GM10847 (cell line): Measurements from ENCODE around the gene AUTS2.

ENCODE experiments used
- POLR2A ChIP-seq: IDR thresholded peaks from 2 replicates; pipeline ENCODE4 v1.6.1; 2011; ENCODE audit not compliant: insufficient read length; ENCODE audit errors: extremely low read depth

AUTS2 gene

DNA sequence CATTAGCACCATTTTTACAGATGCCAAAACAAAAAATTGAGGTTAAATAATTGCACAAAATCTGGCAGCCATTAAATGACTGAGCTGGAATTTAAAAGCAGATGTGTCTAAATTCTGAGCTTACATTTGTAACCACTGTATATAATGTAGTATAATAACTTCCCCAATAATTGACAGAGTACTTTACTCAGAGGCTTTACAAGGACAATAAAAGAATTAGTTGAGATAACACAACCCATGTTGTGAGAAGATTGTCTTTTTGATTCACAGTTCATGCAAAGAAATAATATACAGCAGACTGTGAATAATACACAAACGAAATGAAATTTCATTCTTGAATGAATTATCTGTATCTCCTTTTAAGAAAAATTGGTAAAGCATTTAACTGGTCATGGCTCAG lies 417.1 kb downstream of the AUTS2 start:
- TF ChIP-seq POLR2A: no peak

DNA sequence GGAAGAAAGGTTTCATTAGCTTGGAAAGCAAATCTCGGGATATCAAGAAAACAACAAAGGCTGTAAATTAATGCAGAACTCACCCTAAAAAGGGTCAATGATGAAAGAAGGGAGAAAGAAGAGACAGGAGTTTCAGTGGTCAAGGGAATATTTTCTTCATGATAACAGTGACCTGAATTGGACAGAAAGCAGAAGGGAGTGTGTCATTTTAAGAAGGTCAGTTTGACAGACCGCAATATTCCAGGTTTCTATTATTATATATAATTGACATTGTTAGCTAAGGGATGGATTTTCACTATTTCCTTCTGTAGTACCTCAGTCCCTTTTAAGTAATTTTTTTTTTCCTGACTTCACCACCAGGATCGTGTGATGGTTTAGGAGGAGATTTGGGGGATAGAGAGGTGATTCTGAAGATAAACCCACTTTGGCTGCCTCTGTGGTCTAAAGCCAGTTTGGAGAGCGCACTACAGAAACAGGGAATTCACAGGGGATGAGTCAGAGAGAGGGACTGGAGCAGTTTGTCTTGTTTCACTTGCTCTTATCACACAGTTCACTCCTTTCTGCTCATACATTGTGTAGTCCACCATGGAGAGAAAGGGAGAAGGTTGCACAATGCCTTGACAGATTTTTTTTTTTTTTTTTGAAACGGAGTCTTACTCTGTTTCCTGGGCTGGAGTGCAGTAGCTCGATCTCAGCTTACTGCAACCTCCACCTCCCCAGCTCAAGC lies 417.9 kb downstream of the AUTS2 start:
- no peak for TF ChIP-seq POLR2A

DNA sequence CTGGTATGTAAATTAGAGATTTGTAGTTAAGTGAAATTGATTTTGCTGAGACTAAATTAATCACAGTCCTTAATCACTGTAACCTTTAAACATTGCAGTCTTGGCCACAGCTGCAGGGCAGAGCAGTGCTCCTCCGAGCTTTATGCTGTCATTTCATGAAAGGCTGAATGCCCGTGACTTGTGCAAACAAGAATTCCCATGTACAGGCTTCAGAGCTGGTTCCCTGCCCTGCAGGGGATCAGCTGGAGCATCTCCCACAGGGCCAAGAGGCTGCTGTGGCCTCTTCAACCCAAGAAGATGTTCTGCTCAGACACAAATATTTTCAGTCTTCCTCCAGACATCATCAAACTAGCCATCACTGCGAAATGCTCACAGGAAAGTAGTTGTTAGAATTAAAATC lies 419.1 kb downstream of the AUTS2 start:
- TF ChIP-seq POLR2A: no peak

- TF ChIP-seq POLR2A: no peak
Measured at GRCh38 chr7:70018700-70019099, 420.4 kb downstream of the AUTS2 start.

DNA sequence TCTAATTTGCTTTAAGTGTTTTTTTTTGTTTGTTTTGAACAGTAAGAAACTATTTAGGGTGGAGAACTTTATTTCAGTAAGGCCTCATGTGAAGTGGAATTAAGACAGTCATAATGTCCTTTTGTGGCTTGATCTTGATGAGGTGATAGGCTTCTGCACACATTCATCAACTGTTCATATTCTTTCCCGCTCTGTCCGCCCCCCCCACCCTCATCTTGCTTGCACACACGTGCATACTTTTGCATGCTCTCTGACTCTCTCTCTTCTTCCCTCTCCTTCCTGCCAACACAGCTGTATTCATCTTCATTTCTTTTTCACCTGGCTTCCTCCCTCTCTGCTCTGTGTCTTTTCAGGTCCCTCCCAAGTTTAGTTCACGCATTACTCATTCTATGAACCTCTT lies 429.6 kb downstream of the AUTS2 start:
- TF ChIP-seq POLR2A: no peak

GRCh38 chr7:70028620-70029019 lies 430.3 kb downstream of the AUTS2 start:
- no peak for TF ChIP-seq POLR2A

- TF ChIP-seq POLR2A: no peak
Measured at GRCh38 chr7:70029993-70030392, 431.7 kb downstream of the AUTS2 start.

DNA sequence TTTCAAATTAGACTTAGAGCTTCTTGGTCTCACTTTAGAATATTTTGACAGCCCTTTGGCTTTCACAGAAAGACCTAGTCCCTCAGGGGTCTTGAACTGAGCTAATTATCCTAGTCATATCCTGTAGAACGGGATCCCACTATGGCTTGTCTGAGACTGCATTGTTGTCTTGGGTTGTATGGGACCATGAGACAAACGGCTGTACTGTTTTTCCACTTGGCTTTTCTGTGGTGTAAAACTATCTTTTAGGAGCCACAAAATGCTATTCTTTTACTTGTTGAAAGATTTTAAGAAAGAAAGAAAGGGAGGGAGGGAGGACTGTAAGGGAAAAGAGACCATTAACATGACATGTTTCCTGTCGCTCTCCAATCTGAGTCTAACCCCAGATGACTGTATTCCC lies 432.5 kb downstream of the AUTS2 start:
- TF ChIP-seq POLR2A: no peak

DNA sequence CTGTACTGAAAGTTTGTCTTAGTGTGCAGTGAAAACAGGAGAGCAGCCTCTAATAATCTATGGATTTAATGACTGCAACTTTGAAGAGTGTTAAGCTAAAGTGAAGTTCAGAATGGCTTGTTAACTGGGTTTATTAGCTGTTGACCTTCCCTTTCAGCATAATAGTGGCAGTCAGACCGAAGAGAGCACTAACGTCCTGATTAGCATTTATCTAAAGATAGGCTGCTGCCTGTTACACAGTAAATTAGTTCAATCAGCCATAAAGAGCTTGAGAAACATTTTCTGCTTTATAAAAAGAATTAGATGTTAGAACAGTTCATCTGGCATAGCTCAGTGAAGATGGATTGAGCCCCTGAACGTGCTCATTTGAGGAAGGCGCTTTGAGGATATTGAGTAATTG lies 433.0 kb downstream of the AUTS2 start:
- no peak for TF ChIP-seq POLR2A

GRCh38 chr7:70032649-70033048 lies 434.4 kb downstream of the AUTS2 start:
- no peak for TF ChIP-seq POLR2A

- no peak for TF ChIP-seq POLR2A
Measured at GRCh38 chr7:70033226-70033625, 435.0 kb downstream of the AUTS2 start.

- TF ChIP-seq POLR2A: no peak
Measured at GRCh38 chr7:70034999-70035398, 436.7 kb downstream of the AUTS2 start.

DNA sequence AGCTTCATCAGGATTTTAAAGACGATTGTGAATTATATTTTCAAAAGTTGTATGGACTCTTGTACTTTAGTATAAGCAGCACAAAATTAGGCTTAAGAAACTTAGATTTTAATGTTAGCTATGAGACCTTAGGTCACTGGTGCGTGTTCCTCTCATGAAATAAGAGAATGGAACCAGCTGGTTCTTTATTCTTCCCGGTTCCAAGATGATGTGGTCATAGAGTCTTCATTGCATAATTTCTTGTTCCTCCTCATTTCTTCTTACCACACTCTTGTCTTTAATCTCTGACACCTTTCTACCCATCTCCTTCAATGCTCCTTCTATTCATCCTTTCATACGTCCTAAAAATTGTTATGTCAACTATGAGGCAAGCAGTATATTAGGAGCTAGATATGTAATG lies 437.2 kb downstream of the AUTS2 start:
- no peak for TF ChIP-seq POLR2A

GRCh38 chr7:70035955-70036354 lies 437.7 kb downstream of the AUTS2 start:
- TF ChIP-seq POLR2A: no peak

GRCh38 chr7:70036695-70037094 lies 438.4 kb downstream of the AUTS2 start:
- no peak for TF ChIP-seq POLR2A

DNA sequence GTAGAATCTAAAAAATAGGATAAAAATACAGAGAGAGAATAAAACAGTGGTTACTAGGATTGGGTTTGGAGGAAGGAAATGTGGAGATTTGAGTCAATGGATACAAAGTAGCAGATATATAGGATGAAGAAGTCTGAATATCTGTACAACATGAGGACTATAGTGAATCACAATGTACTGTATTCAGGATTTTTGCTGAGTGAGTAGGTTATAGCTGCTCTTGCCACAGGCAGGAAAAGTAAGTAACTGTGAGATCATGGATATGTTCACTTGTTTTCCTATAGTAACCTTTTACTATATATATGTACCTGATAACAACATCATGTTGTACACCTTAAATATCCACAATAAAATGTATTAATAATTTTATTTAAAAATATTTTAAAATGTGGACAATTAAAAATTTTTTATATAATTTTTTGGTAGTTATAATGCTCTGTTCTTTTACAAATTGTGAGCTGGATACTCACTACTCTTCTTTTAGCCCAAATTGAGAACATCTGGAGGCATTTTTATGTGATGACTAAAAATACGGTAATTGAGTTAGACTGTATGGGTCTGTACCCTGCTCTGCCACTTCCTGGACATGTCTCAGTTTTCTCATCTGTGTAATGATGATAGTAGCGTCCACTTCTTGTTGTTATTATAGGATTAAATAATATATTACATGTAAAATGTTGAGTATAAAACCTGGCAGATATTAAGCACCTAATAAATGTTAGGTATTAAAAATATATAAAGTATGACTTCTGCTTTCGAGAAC lies 439.1 kb downstream of the AUTS2 start:
- TF ChIP-seq POLR2A: no peak

DNA sequence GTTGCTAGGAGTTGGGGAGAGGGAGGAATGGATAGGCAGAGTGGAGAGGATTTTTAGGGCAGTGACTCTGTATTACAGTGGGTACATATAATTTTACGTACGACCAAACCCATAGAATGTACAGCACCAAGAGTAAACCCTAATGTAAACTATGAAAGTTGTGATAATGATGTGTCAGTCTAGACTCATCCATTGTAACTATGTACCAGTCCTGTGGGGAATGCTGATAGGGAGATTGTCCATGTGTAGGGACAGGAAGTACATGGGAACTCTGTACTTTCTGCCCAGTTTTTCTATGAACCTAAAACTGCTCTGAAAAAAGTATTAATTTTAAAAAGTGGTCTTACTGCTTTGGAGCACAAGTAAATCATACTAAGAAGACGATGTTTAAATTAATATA lies 441.8 kb downstream of the AUTS2 start:
- no peak for TF ChIP-seq POLR2A
